Left cardiac atrium (tissue), 4 donors: ENCODE data around the gene MYO5A. TPM values are rescaled to one million over a fixed set of nuclear protein-coding genes. Genes with fewer than 3 reads are reported as not detected.
A peak's percentile ranks its signal among the peaks of the same experiment; 100 is the strongest.

Experiments used
- ATAC-seq, 2 donors: fragments of 200-7000 bp; cut with Tn5 transposase; one replicate each; pipeline ENCODE4 v1.9.1; 2020; ENCODE audit warnings: mild to moderate bottlenecking in 2 of 2, moderate library complexity in 2 of 2
- DNase-seq: peaks from one replicate; pipeline ENCODE4 v3.0.0-alpha.2; 2020
- intact Hi-C, 2 donors: fragments of 100-400 bp; cut with DNase I; formaldehyde crosslinking; loops; one replicate each; pipeline versions ENCODE4 v1.14.1 to v1.15.1; 2022 to 2023
- microRNA-seq, 2 donors: library from miRNA; unstranded; fragments of <30 nt; microRNA quantifications; one replicate each; pipeline ENCODE4 v1.2.0, GENCODE V29; 2020
- total RNA-seq, 2 donors: library from RNA; stranded (reverse); fragmentation: NEBNext Ultra II Directional; extraction: Animal tissue kit (Norgen Biotek cat#: 25700); gene quantifications; one replicate each; pipeline ENCODE4 v1.2.1, GENCODE V29; 2021
- donor health status: DM: no; HTN: yes; CAD: no.
- donor health status: DM: no; HTN: yes; CAD: no; lungs with severe emphysema.
- donor health status: DM: yes; HTN: yes; CAD: no.
- donor health status: Dilated cardiomyopathy.

Gene MYO5A
- total RNA-seq, 2 donors from 2014 or later, result 18.1 to 19.4 TPM

GRCh38 chr15:52261026-52261425 lies 267.7 kb downstream of the MYO5A start:
- ATAC-seq (no peak), DNase-seq (no peak)
- intact Hi-C loops, result no loop called here

DNA sequence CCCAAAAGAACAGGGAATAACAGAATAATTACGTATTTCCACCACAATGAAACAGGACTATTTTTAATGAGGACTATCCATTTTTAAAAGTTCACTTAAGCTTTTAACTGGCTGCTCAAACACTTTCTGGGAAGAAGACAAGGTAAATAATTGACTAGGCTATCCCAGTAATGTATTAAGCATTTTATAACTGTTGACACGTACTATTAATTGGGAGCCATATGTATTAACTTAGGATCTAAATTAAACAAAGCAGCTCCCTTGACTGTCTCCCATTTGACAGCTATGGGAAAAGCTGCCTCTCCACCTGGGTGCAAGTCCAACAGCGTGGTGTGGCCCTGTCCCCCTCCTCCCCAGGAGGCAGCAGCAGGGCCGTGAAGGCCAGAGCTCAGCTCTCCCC lies 269.2 kb downstream of the MYO5A start:
- ATAC-seq (no peak), DNase-seq (no peak)
- intact Hi-C loops, result loop anchor here in 1 of 2 donors (5.0 kb wide), 1 partner anchor 478 kb away; no protein-coding TSS in a partner anchor

DNA sequence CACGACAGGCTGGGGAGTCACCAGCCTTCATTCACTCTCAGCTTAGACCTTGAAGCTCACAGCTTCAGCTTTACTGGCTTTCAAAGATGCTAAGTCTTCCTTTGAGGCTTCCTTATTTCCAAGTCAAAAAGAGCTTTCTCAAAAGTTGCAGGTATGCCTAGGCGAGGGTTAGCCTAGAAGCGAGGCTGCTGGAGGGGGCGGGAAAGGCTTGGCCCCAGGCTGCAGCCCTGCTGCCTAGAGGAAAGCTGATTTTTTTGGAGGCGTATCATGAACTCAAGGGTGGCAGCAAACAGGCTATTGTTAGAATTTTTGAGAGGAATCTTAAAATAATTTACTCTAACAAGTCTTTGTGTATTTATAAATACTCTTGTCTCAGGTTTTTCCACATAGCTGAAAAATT lies 270.2 kb downstream of the MYO5A start:
- no peak for DNase-seq
- intact Hi-C loops, result loop anchor here in 1 of 2 donors (5.0 kb wide), 1 partner anchor 479 kb away; no protein-coding TSS in a partner anchor
- no peak for ATAC-seq

DNA sequence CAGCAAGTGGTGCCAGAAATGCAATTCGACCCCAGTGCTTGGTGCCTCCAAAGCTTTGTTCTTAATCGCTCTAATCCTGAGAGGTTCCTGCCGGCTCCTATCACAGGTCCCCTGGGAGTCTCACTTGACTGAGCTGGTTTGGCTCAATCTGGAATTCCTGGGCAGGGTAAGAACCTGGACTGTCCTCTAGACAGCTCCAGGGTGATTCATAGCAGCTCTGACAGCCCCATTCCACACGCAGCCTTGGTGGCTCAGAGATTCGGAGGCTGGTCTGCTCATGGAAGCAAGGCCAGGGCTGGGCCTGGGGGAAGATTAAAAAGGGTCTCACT lies 271.0 kb downstream of the MYO5A start:
- intact Hi-C loops, result loop anchor here (2.0 to 5.0 kb wide), 2 partner anchors 477 to 480 kb away; no protein-coding TSS in a partner anchor
- DNase-seq (no peak), ATAC-seq (peak in 1 of 2 donors; percentile 79)

Small RNA genes within 50 kb of the gene (microRNA-seq; reads per million reads assigned to microRNA genes)
- 0.40 to 0.82 reads per million in 2 donors for gene MIR1266

Other genes with a start within 250 kb of the MYO5A start
- 10 to 100 TPM in 1 of 2 donors, 1 to 10 TPM in 1; 8.2 to 17.1 TPM for gene MYO5C, start 233.1 kb downstream of the MYO5A start, total RNA-seq
- 100 to 1,000 TPM; 138 to 153 TPM for gene ARPP19, start 40.1 kb upstream of the MYO5A start, total RNA-seq
- gene ATOSA, start 150.5 kb upstream of the MYO5A start, total RNA-seq, result 10 to 100 TPM; 24.9 to 27.6 TPM